HL-60 (cell line): ENCODE results near the gene ZNF512B.
"Not testable (repeated sequence)": the region's sequence is repeated elsewhere in the genome, so short reads cannot be mapped to it uniquely, and the experiment has no call there.

Experiments
- DNase-seq, 2 experiments: peaks; one replicate each; pipeline ENCODE4 v3.0.0-alpha.2; 2010 to 2020; ENCODE audit warnings: low read depth in 1 of 2, low spot score in 1 of 2
- H3K27ac ChIP-seq: fragments of 250-450 bp; sonication (Bioruptor Pico); replicated peaks from 2 replicates; pipeline ENCODE4 v1.5.1; 2020; ENCODE audit warnings: mild to moderate bottlenecking, moderate library complexity
- H3K27me3 ChIP-seq: fragments of 250-450 bp; sonication (Bioruptor Pico); 2 replicates; pipeline ENCODE4 v1.5.1; 2021; ENCODE audit warnings: mild to moderate bottlenecking, moderate library complexity; ENCODE audit not compliant: insufficient read depth, poor library complexity, severe bottlenecking
- H3K4me3 ChIP-seq: replicated peaks from 2 replicates; pipeline ENCODE4 v1.5.1; 2011; ENCODE audit warnings: mild to moderate bottlenecking, control low read depth, low read length; ENCODE audit not compliant: insufficient read depth
- GABPA ChIP-seq: IDR thresholded peaks from 2 replicates; pipeline ENCODE4 v1.6.1; 2012; ENCODE audit warnings: low read depth
- POLR2AphosphoS5 ChIP-seq: IDR thresholded peaks from 2 replicates; pipeline ENCODE4 v1.6.1; 2012; ENCODE audit warnings: low read depth
- SPI1 ChIP-seq: IDR thresholded peaks from 2 replicates; pipeline ENCODE4 v1.6.1; 2012; ENCODE audit warnings: low read depth, mild to moderate bottlenecking, borderline replicate concordance
- long read RNA-seq: library from polyadenylated mRNA; unstranded; transcript quantifications from one replicate; pipeline ENCODE4 v2.0.0, GENCODE V29; 2020
- TF ChIP-seq, protein P1 (sequence below): IDR thresholded peaks from 2 replicates; pipeline ENCODE4 v1.6.1; 2012; ENCODE audit warnings: low read depth; ENCODE audit not compliant: insufficient replicate concordance
- TF ChIP-seq, protein P2 (sequence below): IDR thresholded peaks from one replicate; pipeline ENCODE4 v1.5.1; 2011; ENCODE audit warnings: low read length, control low read depth, inconsistent platforms; ENCODE audit not compliant: insufficient read depth

Gene ZNF512B, protein sequence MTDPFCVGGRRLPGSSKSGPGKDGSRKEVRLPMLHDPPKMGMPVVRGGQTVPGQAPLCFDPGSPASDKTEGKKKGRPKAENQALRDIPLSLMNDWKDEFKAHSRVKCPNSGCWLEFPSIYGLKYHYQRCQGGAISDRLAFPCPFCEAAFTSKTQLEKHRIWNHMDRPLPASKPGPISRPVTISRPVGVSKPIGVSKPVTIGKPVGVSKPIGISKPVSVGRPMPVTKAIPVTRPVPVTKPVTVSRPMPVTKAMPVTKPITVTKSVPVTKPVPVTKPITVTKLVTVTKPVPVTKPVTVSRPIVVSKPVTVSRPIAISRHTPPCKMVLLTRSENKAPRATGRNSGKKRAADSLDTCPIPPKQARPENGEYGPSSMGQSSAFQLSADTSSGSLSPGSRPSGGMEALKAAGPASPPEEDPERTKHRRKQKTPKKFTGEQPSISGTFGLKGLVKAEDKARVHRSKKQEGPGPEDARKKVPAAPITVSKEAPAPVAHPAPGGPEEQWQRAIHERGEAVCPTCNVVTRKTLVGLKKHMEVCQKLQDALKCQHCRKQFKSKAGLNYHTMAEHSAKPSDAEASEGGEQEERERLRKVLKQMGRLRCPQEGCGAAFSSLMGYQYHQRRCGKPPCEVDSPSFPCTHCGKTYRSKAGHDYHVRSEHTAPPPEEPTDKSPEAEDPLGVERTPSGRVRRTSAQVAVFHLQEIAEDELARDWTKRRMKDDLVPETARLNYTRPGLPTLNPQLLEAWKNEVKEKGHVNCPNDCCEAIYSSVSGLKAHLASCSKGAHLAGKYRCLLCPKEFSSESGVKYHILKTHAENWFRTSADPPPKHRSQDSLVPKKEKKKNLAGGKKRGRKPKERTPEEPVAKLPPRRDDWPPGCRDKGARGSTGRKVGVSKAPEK
- long read RNA-seq = 0 reads

DNA sequence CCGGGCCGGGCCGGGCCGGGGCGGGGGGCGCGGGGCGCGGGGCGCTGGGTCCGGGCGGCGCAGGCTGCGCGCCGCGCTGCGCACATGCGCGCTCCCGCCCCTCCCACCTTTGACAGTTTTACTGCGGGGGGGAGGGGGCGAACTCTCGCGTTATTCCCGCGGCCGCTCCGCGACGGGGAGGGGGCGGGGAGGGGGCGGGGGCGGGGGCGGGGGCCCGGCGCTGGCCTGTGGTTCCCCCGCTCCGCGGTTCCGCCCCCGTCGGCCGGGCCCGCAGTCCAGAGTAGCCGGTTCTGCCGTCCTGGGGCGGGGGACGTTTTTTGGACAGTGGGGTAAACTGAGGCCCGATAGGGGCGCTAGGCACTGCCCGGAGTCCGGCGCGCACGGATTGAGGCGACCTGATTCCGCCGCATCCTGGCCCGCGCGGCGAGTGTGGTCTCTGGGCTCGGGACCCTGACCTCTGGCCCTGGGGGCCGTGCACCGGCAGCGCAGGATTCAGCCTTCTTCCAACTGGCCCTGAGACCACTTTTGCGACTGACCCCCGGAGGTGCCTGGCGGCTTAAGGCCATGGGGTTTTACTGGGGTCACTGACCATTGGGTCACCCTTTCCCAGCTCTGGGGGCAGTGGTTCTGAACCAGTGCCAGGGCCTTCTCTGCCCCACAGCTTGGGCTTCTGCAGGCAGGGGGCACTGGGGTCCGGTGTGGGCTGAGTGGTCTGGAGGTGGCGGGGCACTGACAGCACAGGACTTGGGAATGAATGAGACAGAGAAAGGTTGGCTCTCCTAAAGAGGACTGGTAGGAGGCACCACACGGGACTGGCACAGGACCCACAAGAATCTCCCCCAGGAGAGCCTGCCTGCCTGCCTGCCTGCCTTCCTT lies at the start of gene ZNF512B:
Gene ZNF512B, minus strand, starts transcription at position 93 of the 876 bp plus-strand sequence. CDS start 1,980 bp downstream, outside the sequence.
- Histone ChIP-seq H3K4me3 (peak within 1 kb of the TSS; percentile 52), H3K27me3 (no peaks in the 10 kb centered on the region), H3K27ac (peak within 1 kb of the TSS; percentile 63)
- TF ChIP-seq, protein P1, sequence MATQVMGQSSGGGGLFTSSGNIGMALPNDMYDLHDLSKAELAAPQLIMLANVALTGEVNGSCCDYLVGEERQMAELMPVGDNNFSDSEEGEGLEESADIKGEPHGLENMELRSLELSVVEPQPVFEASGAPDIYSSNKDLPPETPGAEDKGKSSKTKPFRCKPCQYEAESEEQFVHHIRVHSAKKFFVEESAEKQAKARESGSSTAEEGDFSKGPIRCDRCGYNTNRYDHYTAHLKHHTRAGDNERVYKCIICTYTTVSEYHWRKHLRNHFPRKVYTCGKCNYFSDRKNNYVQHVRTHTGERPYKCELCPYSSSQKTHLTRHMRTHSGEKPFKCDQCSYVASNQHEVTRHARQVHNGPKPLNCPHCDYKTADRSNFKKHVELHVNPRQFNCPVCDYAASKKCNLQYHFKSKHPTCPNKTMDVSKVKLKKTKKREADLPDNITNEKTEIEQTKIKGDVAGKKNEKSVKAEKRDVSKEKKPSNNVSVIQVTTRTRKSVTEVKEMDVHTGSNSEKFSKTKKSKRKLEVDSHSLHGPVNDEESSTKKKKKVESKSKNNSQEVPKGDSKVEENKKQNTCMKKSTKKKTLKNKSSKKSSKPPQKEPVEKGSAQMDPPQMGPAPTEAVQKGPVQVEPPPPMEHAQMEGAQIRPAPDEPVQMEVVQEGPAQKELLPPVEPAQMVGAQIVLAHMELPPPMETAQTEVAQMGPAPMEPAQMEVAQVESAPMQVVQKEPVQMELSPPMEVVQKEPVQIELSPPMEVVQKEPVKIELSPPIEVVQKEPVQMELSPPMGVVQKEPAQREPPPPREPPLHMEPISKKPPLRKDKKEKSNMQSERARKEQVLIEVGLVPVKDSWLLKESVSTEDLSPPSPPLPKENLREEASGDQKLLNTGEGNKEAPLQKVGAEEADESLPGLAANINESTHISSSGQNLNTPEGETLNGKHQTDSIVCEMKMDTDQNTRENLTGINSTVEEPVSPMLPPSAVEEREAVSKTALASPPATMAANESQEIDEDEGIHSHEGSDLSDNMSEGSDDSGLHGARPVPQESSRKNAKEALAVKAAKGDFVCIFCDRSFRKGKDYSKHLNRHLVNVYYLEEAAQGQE = no peak
- TF ChIP-seq GABPA = no peak
- no peak for TF ChIP-seq SPI1
- no peak for TF ChIP-seq POLR2AphosphoS5
- peak; percentile 43 to 53 for DNase-seq

DNA sequence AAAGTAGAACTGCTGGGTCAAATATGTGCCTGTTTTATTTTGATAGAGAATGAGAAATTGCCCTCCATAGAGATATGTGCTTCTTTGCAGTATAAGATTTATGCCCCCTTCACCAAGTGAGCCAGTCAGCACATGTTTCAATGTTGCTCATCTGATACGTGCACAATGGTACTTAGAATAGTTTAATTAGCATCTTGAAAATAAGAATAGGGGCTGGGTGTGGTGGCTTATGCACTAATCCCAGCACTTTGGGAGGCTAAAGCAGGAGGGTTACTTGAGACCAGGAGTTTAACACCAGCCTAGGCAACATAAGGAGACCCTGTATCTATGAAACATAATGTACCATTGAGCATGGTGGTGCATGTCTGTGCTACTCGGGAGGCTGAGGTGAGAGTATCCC lies 45.9 kb upstream of the ZNF512B start:
- H3K4me3 ChIP-seq = no peak overlapping the region
- no peak overlapping the region for H3K27ac ChIP-seq
- no peak for DNase-seq
- H3K27me3 ChIP-seq = no peaks in the 10 kb centered on the region
- TF ChIP-seq POLR2AphosphoS5 (no peak), SPI1 (no peak)

DNA sequence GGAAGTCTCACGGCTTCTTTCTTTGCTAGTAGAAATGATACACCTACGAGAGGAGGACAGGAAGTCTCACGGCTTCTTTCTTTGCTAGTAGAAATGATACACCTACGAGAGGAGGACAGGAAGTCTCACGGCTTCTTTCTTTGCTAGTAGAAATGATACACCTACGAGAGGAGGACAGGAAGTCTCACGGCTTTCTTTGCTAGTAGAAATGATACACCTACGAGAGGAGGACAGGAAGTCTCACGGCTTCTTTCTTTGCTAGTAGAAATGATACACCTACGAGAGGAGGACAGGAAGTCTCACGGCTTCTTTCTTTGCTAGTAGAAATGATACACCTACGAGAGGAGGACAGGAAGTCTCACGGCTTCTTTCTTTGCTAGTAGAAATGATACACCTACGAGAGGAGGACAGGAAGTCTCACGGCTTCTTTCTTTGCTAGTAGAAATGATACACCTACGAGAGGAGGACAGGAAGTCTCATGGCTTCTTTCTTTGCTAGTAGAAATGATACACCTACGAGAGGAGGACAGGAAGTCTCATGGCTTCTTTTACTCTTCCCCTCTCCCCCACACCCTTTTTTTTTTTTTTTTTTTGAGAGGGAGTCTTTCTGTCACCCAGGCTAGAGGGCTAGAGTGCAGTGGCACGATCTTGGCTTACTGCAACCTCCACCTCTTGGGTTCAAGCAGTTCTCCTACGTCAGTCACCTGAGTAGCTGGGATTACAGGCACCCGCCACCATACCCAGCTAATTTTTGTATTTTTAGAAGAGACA lies 42.8 kb upstream of the ZNF512B start:
- not testable (repeated sequence) for H3K27me3 ChIP-seq, DNase-seq, H3K27ac ChIP-seq, H3K4me3 ChIP-seq

DNA sequence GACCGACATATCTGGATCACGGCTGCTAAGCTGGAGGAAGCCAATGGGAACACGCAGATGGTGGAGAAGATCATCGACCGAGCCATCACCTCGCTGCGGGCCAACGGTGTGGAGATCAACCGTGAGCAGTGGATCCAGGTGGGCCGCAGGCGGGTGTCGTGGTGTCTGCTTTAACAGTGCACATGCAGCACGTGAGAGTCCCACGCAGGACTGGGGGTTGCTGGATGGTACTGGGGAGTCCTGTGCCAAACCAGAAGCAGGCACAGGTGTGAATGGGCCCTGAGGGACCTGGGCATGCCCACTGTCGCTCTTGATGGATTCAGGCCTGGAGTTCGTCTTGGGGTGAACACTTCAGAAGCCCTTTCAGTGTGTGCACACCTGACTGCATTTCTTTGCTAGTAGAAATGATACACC lies 41.6 kb upstream of the ZNF512B start:
- no peaks in the 10 kb centered on the region for H3K27me3 ChIP-seq
- no peak overlapping the region for H3K27ac ChIP-seq
- no peak overlapping the region for H3K4me3 ChIP-seq
- DNase-seq = no peak
- TF ChIP-seq, protein P1 = no peak
- TF ChIP-seq, protein P2, sequence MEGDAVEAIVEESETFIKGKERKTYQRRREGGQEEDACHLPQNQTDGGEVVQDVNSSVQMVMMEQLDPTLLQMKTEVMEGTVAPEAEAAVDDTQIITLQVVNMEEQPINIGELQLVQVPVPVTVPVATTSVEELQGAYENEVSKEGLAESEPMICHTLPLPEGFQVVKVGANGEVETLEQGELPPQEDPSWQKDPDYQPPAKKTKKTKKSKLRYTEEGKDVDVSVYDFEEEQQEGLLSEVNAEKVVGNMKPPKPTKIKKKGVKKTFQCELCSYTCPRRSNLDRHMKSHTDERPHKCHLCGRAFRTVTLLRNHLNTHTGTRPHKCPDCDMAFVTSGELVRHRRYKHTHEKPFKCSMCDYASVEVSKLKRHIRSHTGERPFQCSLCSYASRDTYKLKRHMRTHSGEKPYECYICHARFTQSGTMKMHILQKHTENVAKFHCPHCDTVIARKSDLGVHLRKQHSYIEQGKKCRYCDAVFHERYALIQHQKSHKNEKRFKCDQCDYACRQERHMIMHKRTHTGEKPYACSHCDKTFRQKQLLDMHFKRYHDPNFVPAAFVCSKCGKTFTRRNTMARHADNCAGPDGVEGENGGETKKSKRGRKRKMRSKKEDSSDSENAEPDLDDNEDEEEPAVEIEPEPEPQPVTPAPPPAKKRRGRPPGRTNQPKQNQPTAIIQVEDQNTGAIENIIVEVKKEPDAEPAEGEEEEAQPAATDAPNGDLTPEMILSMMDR = no peak
- TF ChIP-seq POLR2AphosphoS5 (no peak), GABPA (no peak), SPI1 (no peak)
